Fibroblast of the conjunctiva (primary cell): ENCODE measurements around the gene PPM1L.

Experiments
- DNase-seq: peaks from one replicate; pipeline ENCODE4 v3.0.0-alpha.2; 2010; ENCODE audit warnings: low read depth

Gene PPM1L

GRCh38 chr3:161101609-161102008, 345.6 kb downstream of the PPM1L start:
- DNase-seq, result no peak

- no peak for DNase-seq
Measured at GRCh38 chr3:161103776-161104385, 347.9 kb downstream of the PPM1L start.

DNA sequence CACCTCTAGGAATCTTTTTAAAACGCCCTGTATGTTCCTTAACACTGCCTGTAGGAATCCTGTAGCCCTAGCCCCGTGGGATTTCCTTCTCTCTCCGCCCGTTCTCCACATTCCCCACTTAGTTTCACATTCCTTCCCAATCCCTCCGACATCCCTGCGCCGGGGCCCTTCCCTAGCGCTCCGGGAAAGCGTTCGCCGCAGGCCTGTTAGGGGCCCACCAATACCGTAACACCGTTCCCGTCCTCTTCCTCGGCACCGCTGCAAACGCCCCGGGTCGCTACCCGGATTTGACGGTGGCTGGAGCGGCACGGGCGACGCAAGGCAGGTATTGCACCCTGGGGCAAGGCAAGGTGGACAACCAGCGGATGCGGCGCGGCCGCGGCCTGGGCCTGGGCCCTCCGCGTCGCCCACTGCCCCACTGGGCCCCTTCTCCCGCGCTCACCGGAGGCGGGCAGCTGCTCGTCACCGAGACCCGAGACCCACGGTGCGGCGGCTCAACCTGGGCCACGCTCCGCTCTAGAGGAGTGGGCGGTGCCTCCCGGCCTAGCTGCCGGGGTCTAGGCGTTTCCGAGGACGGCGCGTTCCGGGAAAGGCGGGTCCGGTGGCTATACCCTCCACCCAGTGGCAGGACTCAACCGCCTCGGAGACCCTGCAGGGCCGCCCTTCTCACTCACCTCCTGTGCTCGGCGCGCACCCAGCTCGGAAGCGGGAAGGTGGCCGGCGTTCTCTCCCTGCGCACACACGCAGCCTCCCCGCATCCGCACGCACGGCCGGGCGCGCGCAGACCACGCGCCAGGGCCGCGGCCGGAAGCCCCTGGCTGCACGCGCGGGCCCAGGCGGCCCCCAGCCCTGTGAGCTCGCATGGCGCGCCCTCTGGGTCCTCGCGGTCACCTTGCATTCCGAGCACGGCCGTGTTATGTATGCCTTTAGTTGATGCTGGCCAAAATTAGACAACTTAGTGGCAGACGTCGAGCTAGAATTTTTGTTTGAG, 348.8 kb downstream of the PPM1L start, which contains the start of gene B3GALNT1:
Gene B3GALNT1, minus strand, starts transcription at position 789 of the 991 bp plus-strand sequence. CDS start 18,595 bp downstream, outside the sequence.
- no peak for DNase-seq

DNA sequence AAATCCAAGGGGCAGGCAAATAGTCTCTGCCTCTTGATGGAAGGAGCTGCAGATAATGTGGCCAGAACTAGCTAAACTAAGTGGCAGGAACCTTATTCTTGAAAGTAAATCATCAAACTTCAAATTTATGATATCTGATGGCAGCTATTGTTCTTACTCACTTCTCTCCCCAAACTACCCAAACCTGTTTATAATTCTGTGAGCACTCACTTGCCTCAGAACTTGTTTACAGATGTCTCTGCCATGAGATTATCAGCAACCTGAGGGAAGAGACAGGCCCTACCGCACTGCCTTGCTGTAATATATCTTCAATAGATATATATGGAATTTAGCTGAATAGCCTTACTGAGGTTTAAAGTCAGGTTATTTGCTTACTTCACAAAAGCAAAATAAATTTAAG, 351.3 kb downstream of the PPM1L start:
- DNase-seq, result no peak

- DNase-seq, result no peak
Measured at GRCh38 chr3:161108840-161109239, 352.8 kb downstream of the PPM1L start.

- no peak for DNase-seq
Measured at GRCh38 chr3:161117646-161118045, 361.6 kb downstream of the PPM1L start.

- no peak for DNase-seq
Measured at GRCh38 chr3:161126495-161126894, 370.5 kb downstream of the PPM1L start.
